HG03575 (cell line): ENCODE data around the gene TNF.
"Not testable (repeated sequence)": the region's sequence is repeated elsewhere in the genome, so short reads cannot be mapped to it uniquely, and the experiment has no call there.

Source experiments
- ATAC-seq: cut with Tn5 transposase; IDR thresholded peaks from one replicate; pipeline ENCODE4 v1.9.1; 2021; ENCODE audit not compliant: unreplicated experiment, insufficient number of reproducible peaks, low FRiP score; ENCODE audit errors: extremely low read depth

TNF gene

DNA sequence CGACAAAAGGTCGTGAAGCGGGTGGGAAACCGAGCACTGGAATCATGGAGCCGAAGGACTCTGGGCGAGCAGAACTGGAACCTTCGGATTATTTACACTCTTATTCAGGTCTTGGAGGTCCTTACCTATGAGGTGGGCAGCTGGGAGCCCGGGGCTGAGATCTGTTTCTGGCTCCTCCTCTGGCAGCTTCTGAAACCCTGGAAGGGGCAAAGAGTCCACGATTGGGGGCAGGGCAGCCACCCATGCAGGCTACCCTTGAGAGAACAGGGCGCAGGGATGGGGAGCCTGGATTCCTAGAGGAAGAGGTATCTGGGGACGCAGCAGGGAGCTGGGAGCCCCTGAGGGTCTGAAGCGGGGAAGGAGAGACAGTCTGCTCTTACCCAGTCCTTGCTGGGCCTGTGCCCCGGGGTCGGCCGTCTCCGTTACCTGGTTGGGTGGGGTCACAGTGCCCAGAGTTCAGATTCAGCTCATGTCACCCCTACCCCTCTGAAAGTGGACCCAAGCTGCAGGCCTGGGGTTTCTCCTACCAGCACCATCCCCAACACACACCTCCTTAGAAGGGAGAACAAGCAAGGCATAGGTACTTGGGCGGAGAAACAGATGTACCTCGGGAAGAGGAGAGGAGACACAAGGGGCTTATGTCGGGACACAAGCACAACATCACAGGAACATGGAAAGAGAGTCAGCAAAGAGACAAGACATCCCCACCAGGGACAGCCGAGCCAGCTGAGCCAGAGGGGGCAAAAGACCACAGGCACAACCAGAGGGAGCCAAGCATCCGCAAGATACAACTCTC, 6.3 kb downstream of the TNF start:
- ATAC-seq, result no peak

GRCh38 chr6:31582230-31582643, 6.9 kb downstream of the TNF start, which contains the start of gene LTB:
Gene LTB (minus strand): TSS chr6:31582424. CDS start chr6:31582417, 7 bp downstream.
- ATAC-seq, result no peak

GRCh38 chr6:31585491-31585890, 10.1 kb downstream of the TNF start:
- ATAC-seq, result no peak

DNA sequence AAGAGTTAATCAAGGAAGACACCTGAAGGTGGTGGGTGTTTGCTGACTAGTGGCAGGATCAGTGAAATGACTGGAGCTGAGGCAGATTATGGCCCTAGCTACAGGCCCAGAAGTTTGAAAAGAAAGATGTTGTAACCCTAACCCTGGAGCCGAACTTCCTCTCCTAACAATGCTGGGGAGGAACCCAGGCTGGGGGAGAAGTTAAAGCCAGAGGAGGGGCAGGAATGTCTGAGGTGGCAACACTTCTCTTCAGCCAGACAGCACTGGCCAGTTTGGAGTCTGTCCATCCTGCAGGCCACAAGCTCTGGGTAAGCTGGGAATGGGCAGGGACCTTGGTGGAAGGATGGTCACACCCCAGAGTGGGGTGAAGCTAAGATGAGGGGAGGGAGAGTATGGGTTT, 10.6 kb downstream of the TNF start, which contains the start of gene LST1:
Gene LST1 (plus strand): TSS at position 270 of the 400 bp plus-strand sequence. CDS start 1,023 bp downstream, outside the sequence.
- ATAC-seq, result no peak

DNA sequence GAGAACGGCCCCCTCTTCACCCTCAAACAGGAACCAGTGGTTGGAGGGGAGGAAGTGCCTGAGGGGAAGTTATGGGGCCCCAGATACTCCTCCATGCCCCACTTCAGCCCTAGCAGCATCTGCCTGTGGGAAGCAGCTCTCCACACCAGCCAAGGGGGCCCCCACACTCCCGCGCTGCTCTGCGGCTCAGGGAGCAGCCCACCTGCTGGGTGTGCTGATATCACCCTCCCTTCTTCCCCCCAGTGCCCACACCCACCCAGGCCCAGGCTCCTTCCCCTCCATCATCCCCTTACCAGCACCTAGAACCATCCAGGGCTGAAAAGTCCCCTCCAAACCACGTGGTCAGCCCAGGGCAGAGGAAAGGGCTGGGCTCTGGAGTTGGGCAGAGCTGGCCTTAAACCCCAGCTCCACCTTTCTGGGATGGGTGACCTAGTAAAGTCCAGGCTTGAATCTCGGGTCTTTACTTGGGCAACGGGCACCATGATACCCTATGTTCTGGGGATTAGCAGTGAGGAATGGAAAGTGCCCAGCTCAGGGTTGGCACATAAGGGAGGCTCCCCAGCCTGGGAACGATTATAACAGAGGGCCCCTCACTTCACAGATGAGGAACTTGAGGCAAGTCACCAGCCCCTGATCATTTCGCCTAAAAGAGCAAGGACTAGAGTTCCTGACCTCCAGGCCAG, 11.4 kb downstream of the TNF start:
- no peak for ATAC-seq

GRCh38 chr6:31587791-31588777, 12.7 kb downstream of the TNF start:
- no peak for ATAC-seq

DNA sequence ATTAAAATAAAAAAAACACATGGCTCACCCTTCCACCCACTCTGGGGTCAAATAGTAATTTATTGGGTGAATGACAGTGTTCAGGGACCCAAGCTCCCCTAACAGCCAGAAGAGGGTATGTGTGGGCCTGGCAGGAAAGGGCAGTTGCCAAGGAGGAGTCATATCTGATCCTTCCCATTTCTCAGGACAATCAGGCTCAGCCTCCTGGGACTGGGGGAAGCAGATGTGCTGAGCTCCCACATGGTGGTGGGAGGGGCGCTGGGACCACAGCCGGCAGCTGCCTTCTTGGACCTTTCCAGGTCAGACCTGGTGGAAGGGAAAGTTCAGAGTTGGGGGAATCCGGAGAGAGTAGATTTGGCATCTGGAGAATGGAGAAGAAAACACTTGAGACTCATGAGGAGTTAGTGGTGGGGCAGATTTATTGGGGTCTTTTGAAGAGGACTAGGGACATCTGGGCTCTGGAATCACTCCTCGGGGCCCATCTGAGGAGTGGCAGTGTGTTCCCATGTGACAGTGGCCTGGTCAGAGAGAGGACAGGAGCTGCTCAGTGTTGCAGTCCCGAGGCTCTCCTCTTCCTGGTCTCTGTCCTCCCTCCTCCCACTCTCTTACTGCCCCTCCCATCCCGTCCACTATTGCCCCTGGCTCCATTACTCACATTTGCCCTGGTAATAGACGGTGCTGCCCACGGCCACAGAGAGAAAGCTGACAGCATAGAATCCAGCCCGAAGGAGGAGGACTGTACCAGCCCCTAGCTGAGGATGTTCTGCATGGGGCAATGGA, 13.7 kb downstream of the TNF start:
- no peak for ATAC-seq

- not testable (repeated sequence) for ATAC-seq
Measured at GRCh38 chr6:31590691-31591090, 15.3 kb downstream of the TNF start.

DNA sequence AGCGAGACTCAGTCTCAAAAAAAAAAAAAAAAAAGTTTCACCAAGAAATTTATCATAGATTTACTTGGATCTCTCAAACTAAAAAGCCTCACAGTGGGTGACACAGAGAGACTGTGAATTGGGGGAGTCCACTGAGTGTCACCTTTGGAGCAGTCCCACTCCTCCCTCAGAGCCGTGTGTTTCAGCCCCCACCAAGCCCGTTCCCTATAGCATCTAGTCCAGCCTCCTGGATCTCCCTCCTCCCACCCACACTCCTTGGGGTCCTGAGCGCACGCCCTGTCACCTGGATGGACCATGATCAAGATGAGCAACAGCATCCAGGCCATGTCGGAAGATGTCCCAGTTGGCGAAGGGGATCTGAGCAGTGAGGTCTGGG, 17.0 kb downstream of the TNF start:
- no peak for ATAC-seq

DNA sequence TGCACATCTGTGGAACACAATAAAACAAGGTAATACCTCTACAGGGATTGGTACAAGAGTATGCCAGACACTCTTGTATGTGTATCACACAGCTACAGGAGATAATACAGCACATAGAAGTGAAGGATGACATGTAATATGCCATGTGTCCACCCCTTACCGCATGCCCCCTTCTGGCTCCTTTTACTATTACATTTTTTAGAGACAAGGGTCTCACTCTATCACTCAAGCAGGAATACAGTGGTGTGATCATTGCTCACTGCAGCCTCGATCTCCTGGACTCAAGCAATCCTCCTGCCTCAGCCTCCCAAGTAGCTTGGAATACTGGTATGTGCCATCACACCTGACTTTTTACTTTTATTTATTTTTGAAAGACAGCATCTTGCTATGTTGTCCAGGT, 21.6 kb downstream of the TNF start:
- ATAC-seq, result no peak

GRCh38 chr6:31607317-31607716, 32.0 kb downstream of the TNF start:
- no peak for ATAC-seq

DNA sequence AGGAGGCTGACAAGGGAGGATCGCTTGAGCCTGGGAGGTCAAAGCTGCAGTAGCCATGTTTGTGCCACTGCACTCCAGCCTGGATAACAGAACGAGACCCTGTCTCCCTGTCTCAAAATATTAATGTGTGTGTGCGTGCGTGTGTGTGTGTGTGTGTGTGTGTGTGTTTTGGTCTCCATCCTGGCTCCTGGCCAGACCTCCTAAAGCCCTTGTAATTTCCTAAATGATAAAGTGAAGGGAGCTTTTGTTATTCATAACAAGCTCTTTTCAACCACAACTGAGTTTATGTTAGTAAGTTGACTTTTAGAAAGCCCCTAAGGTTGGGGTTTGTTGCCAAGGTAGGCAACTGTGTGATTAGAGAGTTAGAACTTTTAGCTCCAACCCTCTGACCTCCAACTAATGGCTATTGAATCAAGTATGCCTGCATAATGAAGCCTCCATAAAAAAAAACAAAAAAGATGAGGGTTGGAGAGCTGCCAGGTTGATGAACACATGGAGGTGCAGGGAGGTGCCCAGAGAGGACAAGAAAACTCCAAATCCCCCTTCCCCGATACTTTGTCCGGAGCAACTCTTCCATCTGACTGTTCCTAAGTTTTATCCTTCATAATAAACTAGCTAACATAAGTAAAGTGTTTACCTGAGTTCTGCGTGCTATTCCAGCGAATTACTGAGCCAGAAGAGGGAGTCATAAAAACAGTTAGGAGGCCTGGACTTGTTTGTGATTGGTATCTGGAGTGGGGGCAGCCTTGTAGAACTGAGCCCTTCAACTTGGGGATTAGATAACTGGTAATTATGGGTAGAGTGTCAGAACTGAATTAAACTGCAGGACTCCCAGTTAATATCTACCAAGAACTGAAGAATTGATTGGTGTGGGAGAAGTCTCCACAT, 34.4 kb downstream of the TNF start:
- ATAC-seq, result no peak

DNA sequence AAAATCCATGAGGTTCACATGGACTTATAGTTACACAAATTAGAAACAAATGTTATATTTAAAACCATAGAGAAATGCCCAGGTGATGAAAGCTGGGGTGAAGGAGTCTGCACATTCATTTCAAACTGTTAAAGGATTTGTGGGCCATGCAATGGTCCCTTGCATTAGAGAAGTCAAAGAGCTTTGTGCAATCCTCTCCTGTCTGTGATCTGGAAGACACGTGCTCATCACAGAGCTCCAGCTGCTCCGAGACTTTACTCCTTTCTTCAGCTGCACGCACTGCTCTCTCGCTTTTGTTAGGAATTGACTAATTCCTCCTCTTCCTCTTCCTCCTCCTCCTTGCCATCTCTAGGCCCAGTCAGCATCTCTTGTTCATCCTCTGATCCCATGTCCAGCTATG, 35.6 kb downstream of the TNF start:
- ATAC-seq, result no peak

GRCh38 chr6:31614075-31614619, 38.8 kb downstream of the TNF start:
- ATAC-seq, result no peak

GRCh38 chr6:31614684-31615578, 39.6 kb downstream of the TNF start, which contains the start of gene AIF1:
Gene AIF1 (plus strand): TSS chr6:31615234. CDS start chr6:31615330, 96 bp downstream.
- ATAC-seq, result no peak

DNA sequence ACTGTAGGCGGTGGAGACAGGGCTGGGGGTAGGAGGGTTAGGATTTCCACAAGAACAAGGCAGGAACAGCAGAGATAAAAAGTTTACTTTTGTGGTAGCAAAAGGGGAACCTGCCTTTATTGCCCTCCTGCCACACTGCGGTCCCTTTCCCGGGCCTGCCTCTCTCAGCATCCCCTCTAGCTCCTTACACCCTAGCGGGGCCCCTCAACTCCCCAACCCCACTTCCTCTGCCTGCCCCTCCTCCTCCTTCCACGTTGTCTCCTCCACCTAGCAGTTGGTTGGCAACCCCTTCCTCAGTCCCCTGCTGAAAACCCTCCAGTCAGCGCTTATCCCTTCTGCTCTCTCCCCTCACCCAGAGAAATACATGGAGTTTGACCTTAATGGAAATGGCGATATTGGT, 40.4 kb downstream of the TNF start:
- ATAC-seq, result no peak
